Measurements from ENCODE around the gene COMMD10.

Gene COMMD10

DNA sequence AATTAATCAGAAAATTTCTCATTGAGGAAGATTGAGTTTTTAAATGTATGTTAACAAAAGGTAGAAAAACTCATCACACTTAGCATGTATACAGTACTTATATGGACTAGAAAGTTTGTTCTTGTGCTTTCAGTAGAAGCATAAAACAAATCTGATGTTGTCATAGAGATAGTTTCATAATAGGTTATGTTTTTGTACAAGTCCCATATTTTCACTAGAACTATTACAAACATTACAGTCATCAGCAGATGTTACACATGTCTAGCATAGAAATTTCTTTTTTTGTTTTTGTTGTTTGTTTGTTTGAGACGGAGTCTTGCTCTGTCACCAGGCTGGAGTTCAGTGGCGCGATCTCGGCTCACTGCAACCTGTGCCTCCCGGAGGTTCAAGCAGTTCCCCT lies 131.4 kb downstream of the COMMD10 start:
- in situ Hi-C loops (cut with HindIII; ENCODE audit: low sequenced_read_pairs) = no loop called here
- DNase-seq (ENCODE audit: low read depth) = no peak
- TF ChIP-seq, protein P1, sequence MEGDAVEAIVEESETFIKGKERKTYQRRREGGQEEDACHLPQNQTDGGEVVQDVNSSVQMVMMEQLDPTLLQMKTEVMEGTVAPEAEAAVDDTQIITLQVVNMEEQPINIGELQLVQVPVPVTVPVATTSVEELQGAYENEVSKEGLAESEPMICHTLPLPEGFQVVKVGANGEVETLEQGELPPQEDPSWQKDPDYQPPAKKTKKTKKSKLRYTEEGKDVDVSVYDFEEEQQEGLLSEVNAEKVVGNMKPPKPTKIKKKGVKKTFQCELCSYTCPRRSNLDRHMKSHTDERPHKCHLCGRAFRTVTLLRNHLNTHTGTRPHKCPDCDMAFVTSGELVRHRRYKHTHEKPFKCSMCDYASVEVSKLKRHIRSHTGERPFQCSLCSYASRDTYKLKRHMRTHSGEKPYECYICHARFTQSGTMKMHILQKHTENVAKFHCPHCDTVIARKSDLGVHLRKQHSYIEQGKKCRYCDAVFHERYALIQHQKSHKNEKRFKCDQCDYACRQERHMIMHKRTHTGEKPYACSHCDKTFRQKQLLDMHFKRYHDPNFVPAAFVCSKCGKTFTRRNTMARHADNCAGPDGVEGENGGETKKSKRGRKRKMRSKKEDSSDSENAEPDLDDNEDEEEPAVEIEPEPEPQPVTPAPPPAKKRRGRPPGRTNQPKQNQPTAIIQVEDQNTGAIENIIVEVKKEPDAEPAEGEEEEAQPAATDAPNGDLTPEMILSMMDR (IDR thresholded peaks at IDR 0.05; ENCODE audit: low read depth, low read length, missing control alignments) = no peak
- no peak overlapping the region for H3K4me3 ChIP-seq (ENCODE audit: low read depth, low read length)

DNA sequence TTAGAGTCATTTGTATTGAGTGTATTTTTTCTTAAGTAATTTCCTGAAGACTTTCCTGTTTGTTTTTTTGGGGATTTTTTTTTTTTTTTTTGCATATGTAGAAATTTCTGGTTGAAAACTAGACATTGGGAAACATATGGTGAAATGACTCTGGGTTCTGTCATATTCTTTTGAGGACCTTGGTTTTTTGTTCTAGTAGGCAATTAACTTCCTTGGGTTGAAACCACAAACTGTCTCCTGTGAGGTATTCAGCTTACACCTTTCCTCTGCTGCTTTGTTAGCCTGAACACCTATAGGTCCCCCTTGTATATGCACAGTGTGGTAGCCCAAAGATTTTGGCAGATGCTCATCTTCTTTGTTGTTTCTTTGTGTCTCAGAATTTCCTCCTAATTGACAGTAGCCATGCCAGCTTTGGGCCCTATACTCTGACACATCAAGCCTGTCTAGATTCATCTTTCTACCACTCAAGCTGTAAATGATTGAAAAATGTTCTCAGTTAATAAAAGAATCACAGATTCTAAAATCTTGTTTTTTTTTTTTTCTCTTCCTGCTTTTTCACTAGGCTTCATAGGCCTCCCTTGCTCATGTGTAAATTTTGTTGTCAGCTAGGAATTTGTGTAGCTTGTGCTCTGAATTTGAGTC lies 140.6 kb downstream of the COMMD10 start:
- DNase-seq (ENCODE audit: low read depth) = no peak
- in situ Hi-C loops (cut with HindIII; ENCODE audit: low sequenced_read_pairs) = no loop called here
- H3K4me3 ChIP-seq (ENCODE audit: low read depth, low read length) = no peak overlapping the region
- TF ChIP-seq, protein P1 (IDR thresholded peaks at IDR 0.05; ENCODE audit: low read depth, low read length, missing control alignments) = no peak

DNA sequence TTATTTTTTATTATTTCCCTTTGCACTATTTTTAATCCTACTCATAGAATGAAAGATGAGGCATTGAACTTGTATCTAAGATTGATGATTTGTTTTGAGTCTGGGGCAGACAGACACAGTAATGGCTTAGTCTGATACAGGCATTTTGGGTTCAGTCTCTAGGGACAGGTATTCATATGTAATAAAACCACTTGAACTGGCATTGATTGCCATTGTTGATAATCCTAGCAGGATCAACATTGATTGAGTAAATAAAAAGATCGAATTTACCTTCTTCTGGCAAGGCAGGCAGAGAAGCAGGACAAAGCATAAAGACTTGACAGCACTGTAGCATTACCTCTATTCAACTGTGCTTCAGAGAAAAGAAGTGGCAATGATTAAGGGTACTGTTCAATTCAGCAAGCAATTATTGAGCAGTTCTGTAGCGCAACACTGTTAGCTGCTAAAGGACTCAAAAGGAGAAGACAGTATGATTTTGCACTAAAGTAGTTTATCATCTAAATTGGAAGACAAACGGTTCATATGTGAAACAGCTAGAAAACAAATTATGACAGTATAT lies 144.4 kb downstream of the COMMD10 start:
- no peak for DNase-seq (ENCODE audit: low read depth)
- TF ChIP-seq, protein P1 (IDR thresholded peaks at IDR 0.05; ENCODE audit: low read depth, low read length, missing control alignments) = no peak
- H3K4me3 ChIP-seq (ENCODE audit: low read depth, low read length) = no peak overlapping the region
- in situ Hi-C loops (cut with HindIII; ENCODE audit: low sequenced_read_pairs) = no loop called here

DNA sequence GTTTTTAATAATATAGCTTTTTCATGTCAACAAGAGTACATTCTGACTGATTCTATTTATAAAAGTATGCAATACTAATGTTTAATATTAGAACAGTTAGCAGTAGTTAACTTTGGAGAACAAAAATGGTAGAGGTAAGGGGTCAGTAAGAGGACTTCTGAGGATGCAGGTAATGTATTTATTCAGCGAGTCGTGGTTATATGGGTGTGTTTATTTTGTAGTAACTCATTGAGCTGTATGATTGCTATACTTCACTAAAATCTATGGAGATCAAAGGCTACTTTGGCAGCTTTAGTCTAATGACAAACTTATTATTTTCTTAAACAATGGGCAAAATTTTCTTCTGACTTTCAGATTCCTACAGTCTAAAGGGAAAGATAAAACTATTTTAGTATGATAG lies 146.5 kb downstream of the COMMD10 start:
- H3K4me3 ChIP-seq (ENCODE audit: low read depth, low read length) = no peak overlapping the region
- in situ Hi-C loops (cut with HindIII; ENCODE audit: low sequenced_read_pairs) = no loop called here
- TF ChIP-seq, protein P1 (IDR thresholded peaks at IDR 0.05; ENCODE audit: low read depth, low read length, missing control alignments) = no peak
- no peak for DNase-seq (ENCODE audit: low read depth)

DNA sequence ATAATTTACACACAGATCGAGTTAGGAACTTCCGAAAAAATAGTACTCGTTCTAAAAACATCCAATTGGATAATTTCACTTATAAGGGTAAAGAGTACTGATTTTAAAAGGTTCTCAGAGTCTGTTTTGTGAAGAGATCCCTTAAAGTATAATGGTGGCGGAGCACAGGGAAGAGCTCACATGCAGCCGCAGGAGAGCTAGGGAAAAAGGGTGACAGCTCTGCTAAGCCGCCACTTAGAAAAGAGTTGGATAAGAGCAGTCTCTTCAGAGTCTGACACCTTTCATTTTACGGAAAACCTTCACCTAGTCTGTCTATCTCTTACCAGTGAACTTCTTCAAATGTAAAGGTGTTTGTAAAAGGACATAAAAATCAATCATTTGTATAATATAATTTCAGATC lies 149.9 kb downstream of the COMMD10 start:
- no peak overlapping the region for H3K4me3 ChIP-seq (ENCODE audit: low read depth, low read length)
- TF ChIP-seq, protein P1 (IDR thresholded peaks at IDR 0.05; ENCODE audit: low read depth, low read length, missing control alignments) = no peak
- DNase-seq (ENCODE audit: low read depth) = no peak
- in situ Hi-C loops (cut with HindIII; ENCODE audit: low sequenced_read_pairs) = no loop called here

DNA sequence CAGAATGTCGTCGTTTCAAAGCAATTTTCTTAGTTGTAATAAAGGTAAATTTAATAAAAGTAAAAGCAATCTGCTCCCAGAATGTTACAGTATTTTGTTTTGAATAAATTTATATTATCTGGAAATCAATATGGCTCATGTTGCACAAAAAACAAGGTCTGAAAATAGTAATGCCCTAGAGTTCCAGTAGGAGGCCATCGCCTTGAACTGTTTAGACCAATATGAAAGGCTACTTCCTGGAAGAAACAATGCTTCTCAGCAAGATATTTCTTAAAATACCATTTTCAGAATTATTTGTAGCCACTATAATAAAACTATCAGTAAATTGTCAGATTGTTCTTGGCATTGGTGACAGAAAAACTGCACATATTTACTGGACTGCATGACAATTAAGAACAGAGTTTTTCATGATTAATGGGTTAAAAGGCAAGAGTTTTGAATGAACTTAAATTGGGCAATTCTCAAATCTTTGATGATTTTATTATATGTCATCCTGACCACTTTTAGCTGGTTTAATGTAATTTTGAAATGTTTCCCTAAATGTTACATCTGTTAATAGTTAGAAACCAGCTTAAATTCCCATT lies 153.2 kb downstream of the COMMD10 start:
- in situ Hi-C loops (cut with HindIII; ENCODE audit: low sequenced_read_pairs) = no loop called here
- TF ChIP-seq, protein P1 (IDR thresholded peaks at IDR 0.05; ENCODE audit: low read depth, low read length, missing control alignments) = peak; percentile 25
- DNase-seq (ENCODE audit: low read depth) = no peak
- no peak overlapping the region for H3K4me3 ChIP-seq (ENCODE audit: low read depth, low read length)
